NCI-H2196 (cell line): Measurements from ENCODE around the gene ORAI2.
A peak's percentile ranks its signal among the peaks of the same experiment; 100 is the strongest.
"Not testable (repeated sequence)": the region's sequence is repeated elsewhere in the genome, so short reads cannot be mapped to it uniquely, and the experiment has no call there.

Experiments
- DNase-seq: peaks from one replicate; lab custom pipeline; 2025; ENCODE audit not compliant: unreplicated experiment; lab: John Stamatoyannopoulos, UW

ORAI2 gene

GRCh38 chr7:102446387-102447156 is 13.2 kb downstream of the ORAI2 start:
- DNase-seq: no peak

GRCh38 chr7:102447311-102447710 is 13.9 kb downstream of the ORAI2 start:
- no peak for DNase-seq

- no peak for DNase-seq
Measured at GRCh38 chr7:102449136-102449535, 15.8 kb downstream of the ORAI2 start.

GRCh38 chr7:102450242-102450641 is 16.9 kb downstream of the ORAI2 start:
- peak; percentile 15 for DNase-seq

GRCh38 chr7:102451371-102452054 is 18.1 kb downstream of the ORAI2 start:
- no peak for DNase-seq

GRCh38 chr7:102452451-102452850 is 19.1 kb downstream of the ORAI2 start:
- DNase-seq: no peak

GRCh38 chr7:102453319-102453718 is 19.9 kb downstream of the ORAI2 start:
- DNase-seq: no peak

- DNase-seq: peak; percentile 48
Measured at GRCh38 chr7:102454468-102454867, 21.1 kb downstream of the ORAI2 start.

- not testable (repeated sequence) for DNase-seq
Measured at GRCh38 chr7:102454932-102455331, 21.6 kb downstream of the ORAI2 start.

- no peak for DNase-seq
Measured at GRCh38 chr7:102455596-102455995, 22.2 kb downstream of the ORAI2 start.

GRCh38 chr7:102456327-102456726 is 23.0 kb downstream of the ORAI2 start:
- DNase-seq: peak; percentile 21

GRCh38 chr7:102457352-102457924 is 24.1 kb downstream of the ORAI2 start:
- no peak for DNase-seq

- DNase-seq: no peak
Measured at GRCh38 chr7:102459221-102459844, 26.0 kb downstream of the ORAI2 start.

GRCh38 chr7:102460467-102460866 is 27.1 kb downstream of the ORAI2 start:
- DNase-seq: no peak

GRCh38 chr7:102463841-102464576 is 30.6 kb downstream of the ORAI2 start:
- no peak for DNase-seq

GRCh38 chr7:102464577-102465280 is 31.4 kb downstream of the ORAI2 start, which contains the start of the genes ALKBH4 and LRWD1:
Gene ALKBH4 (minus strand): TSS chr7:102464863. CDS start chr7:102464836, 27 bp downstream.
Gene LRWD1 (plus strand): TSS chr7:102464984. CDS start chr7:102465081, 97 bp downstream.
- DNase-seq: peak; percentile 93

GRCh38 chr7:102466097-102466496 is 32.7 kb downstream of the ORAI2 start:
- DNase-seq: no peak

- no peak for DNase-seq
Measured at GRCh38 chr7:102467581-102468477, 34.5 kb downstream of the ORAI2 start.
